Regular cardiac myocyte (primary cell): ENCODE data around the gene TAF12. TPM values are rescaled to one million over a fixed set of nuclear protein-coding genes. Genes with fewer than 3 reads are reported as not detected.

Experiments
- total RNA-seq: library from RNA; depleted of rRNA; stranded (reverse); fragments of >200 nt; gene quantifications from 2 replicates; pipeline ENCODE4 v1.2.3, GENCODE V29; 2014

Gene TAF12, protein sequence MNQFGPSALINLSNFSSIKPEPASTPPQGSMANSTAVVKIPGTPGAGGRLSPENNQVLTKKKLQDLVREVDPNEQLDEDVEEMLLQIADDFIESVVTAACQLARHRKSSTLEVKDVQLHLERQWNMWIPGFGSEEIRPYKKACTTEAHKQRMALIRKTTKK
- 43.7 and 56.9 TPM in 2 replicates for total RNA-seq

GRCh38 chr1:28642847-28643635, at the start of gene TAF12:
TSS of gene TAF12 (minus strand) at chr1:28643067. CDS start at chr1:28622081, 20,986 bp downstream.

GRCh38 chr1:28668191-28668955, 25.5 kb upstream of the TAF12 start, which contains the start of gene GMEB1:
TSS of gene GMEB1 (plus strand) at chr1:28668784. CDS start at chr1:28683613, 14,829 bp downstream.

GRCh38 chr1:28648474-28649198, 5.8 kb upstream of the TAF12 start, which contains the start of gene RNU11:
TSS of gene RNU11 (plus strand) at chr1:28648600.

GRCh38 chr1:28591708-28592320, 51.1 kb downstream of the TAF12 start, which contains the start of gene RAB42:
TSS of gene RAB42 (plus strand) at chr1:28592265. CDS start at chr1:28592512, 247 bp downstream.

Other genes with a start within 250 kb of the TAF12 start
- gene RCC1, start 137.0 kb downstream of the TAF12 start, total RNA-seq, result 71.6 and 114 TPM in 2 replicates
- 23.8 and 32.1 TPM in 2 replicates for gene TRNAU1AP, start 90.0 kb downstream of the TAF12 start, total RNA-seq
- gene RAB42, start 50.8 kb downstream of the TAF12 start, total RNA-seq, result 0.58 and 2.0 TPM in 2 replicates
- gene RNU11, start 5.5 kb upstream of the TAF12 start, total RNA-seq, result not detected in 2 replicates
- gene GMEB1, start 25.7 kb upstream of the TAF12 start, total RNA-seq, result 8.7 and 14.8 TPM in 2 replicates
- 42.0 and 74.4 TPM in 2 replicates for gene YTHDF2, start 93.9 kb upstream of the TAF12 start, total RNA-seq
- not detected in 2 replicates for gene OPRD1, start 169.1 kb upstream of the TAF12 start, total RNA-seq